WTC11 (cell line): ENCODE data around the gene NDUFAF2. TPM values are rescaled to one million over a fixed set of nuclear protein-coding genes. Genes with fewer than 3 reads are reported as not detected.

Source experiments
- ATAC-seq: fragments of 200-7000 bp; cut with Tn5 transposase; 2 replicates; pipeline ENCODE4 v1.10.0; 2021; ENCODE audit warnings: mild to moderate bottlenecking, moderate library complexity
- CTCF ChIA-PET: fragments of 300-600 bp; sonication (Branson Sonifier 250); formaldehyde crosslinking; loops from one replicate; lab custom pipeline; 2021; ENCODE audit warnings: antibody characterized with exemption; lab: Charles Lee
- POLR2A ChIA-PET: fragments of 350-600 bp; sonication (Branson Sonifier 250); formaldehyde crosslinking; loops from one replicate; lab custom pipeline; 2021; ENCODE audit warnings: antibody characterized with exemption; lab: Charles Lee
- DNase-seq: peaks from one replicate; pipeline ENCODE4 v3.0.0; 2021; ENCODE audit warnings: low spot score
- H3K27ac Mint-ChIP-seq: 2 replicates; pipeline ENCODE4 v1.8.0; 2021; ENCODE audit warnings: mixed read lengths
- H3K27me3 Mint-ChIP-seq: 2 replicates; pipeline ENCODE4 v1.8.0; 2021; ENCODE audit warnings: low read depth, mild to moderate bottlenecking, moderate library complexity, mixed read lengths
- H3K36me3 Mint-ChIP-seq: 2 replicates; pipeline ENCODE4 v1.8.0; 2021; ENCODE audit warnings: mixed read lengths
- H3K4me1 Mint-ChIP-seq: 2 replicates; pipeline ENCODE4 v1.8.0; 2022; ENCODE audit warnings: mixed read lengths
- H3K4me3 Mint-ChIP-seq: 2 replicates; pipeline ENCODE4 v1.8.0; 2021; ENCODE audit warnings: mild to moderate bottlenecking, moderate library complexity, mixed read lengths
- H3K9me3 Mint-ChIP-seq: 2 replicates; pipeline ENCODE4 v1.8.0; 2021; ENCODE audit warnings: mixed read lengths
- AFF4 ChIP-seq: sonication (generic); formaldehyde crosslinking; IDR thresholded peaks from 2 replicates; pipeline ENCODE4 v1.8.1; 2023; ENCODE audit warnings: mild to moderate bottlenecking, missing genetic modification reagents, borderline replicate concordance
- ATF1 ChIP-seq: sonication (generic); formaldehyde crosslinking; IDR thresholded peaks from 2 replicates; pipeline ENCODE4 v1.8.1; 2023; ENCODE audit warnings: mild to moderate bottlenecking, moderate library complexity, missing genetic modification reagents
- EMX1 ChIP-seq: fragments of 250-450 bp; sonication (Bioruptor Pico); IDR thresholded peaks from 2 replicates; pipeline ENCODE4 v1.8.0; 2021; ENCODE audit warnings: mild to moderate bottlenecking
- FOXP4 ChIP-seq: sonication (generic); formaldehyde crosslinking; IDR thresholded peaks from 2 replicates; pipeline ENCODE4 v1.8.0; 2022; ENCODE audit warnings: mild to moderate bottlenecking, missing genetic modification reagents
- HMGA2 ChIP-seq: fragments of 250-450 bp; sonication (Bioruptor Pico); IDR thresholded peaks from 2 replicates; pipeline ENCODE4 v1.4.0; 2021; ENCODE audit warnings: mild to moderate bottlenecking, moderate library complexity
- IRF1 ChIP-seq: sonication (generic); formaldehyde crosslinking; IDR thresholded peaks from 2 replicates; pipeline ENCODE4 v1.8.0; 2023; ENCODE audit warnings: missing genetic modification reagents
- NFATC4 ChIP-seq: fragments of 250-450 bp; sonication (Bioruptor Pico); IDR thresholded peaks from 2 replicates; pipeline ENCODE4 v1.9.0; 2021; ENCODE audit warnings: mild to moderate bottlenecking
- NFE2L1 ChIP-seq: sonication (generic); formaldehyde crosslinking; IDR thresholded peaks from 2 replicates; pipeline ENCODE4 v1.8.1; 2023; ENCODE audit warnings: missing genetic modification reagents
- NR2C2 ChIP-seq: sonication (generic); formaldehyde crosslinking; IDR thresholded peaks from 2 replicates; pipeline ENCODE4 v1.8.0; 2022; ENCODE audit warnings: mild to moderate bottlenecking, missing genetic modification reagents
- NR3C1 ChIP-seq: sonication (generic); formaldehyde crosslinking; conservative IDR thresholded peaks from 2 replicates; pipeline ENCODE4 v1.8.1; 2023; ENCODE audit warnings: low read depth, mild to moderate bottlenecking, missing genetic modification reagents
- OVOL2 ChIP-seq: fragments of 250-450 bp; sonication (Bioruptor Pico); IDR thresholded peaks from 2 replicates; pipeline ENCODE4 v1.9.0; 2021; ENCODE audit warnings: mild to moderate bottlenecking, borderline replicate concordance
- RORB ChIP-seq: fragments of 250-450 bp; sonication (Bioruptor Pico); IDR thresholded peaks from 2 replicates; pipeline ENCODE4 v1.9.0; 2021; ENCODE audit warnings: mild to moderate bottlenecking
- SMAD3 ChIP-seq: sonication (generic); formaldehyde crosslinking; IDR thresholded peaks from 2 replicates; pipeline ENCODE4 v1.8.0; 2022; ENCODE audit warnings: missing genetic modification reagents, mild to moderate bottlenecking, borderline replicate concordance
- SMAD4 ChIP-seq: sonication (generic); formaldehyde crosslinking; IDR thresholded peaks from 2 replicates; pipeline ENCODE4 v1.8.0; 2022; ENCODE audit warnings: mild to moderate bottlenecking, missing genetic modification reagents
- SP1 ChIP-seq: sonication (generic); formaldehyde crosslinking; conservative IDR thresholded peaks from 2 replicates; pipeline ENCODE4 v1.8.1; 2022; ENCODE audit warnings: missing genetic modification reagents
- USF1 ChIP-seq: sonication (generic); formaldehyde crosslinking; IDR thresholded peaks from 2 replicates; pipeline ENCODE4 v1.8.0; 2022; ENCODE audit warnings: mild to moderate bottlenecking, missing genetic modification reagents
- ZBTB43 ChIP-seq: sonication (generic); formaldehyde crosslinking; IDR thresholded peaks from 2 replicates; pipeline ENCODE4 v1.8.1; 2023; ENCODE audit warnings: mild to moderate bottlenecking, missing genetic modification reagents
- ZNF138 ChIP-seq: sonication (generic); formaldehyde crosslinking; conservative IDR thresholded peaks from 2 replicates; pipeline ENCODE4 v1.8.1; 2022; ENCODE audit warnings: mild to moderate bottlenecking, moderate library complexity, missing genetic modification reagents
- ZNF232 ChIP-seq: sonication (generic); formaldehyde crosslinking; IDR thresholded peaks from 2 replicates; pipeline ENCODE4 v1.8.0; 2022; ENCODE audit warnings: mild to moderate bottlenecking, missing genetic modification reagents
- ZNF396 ChIP-seq: fragments of 250-450 bp; sonication (Bioruptor Pico); IDR thresholded peaks from 2 replicates; pipeline ENCODE4 v1.8.0; 2021; ENCODE audit warnings: mild to moderate bottlenecking, moderate library complexity, borderline replicate concordance
- ZNF425 ChIP-seq: fragments of 250-450 bp; sonication (Bioruptor Pico); conservative IDR thresholded peaks from 2 replicates; pipeline ENCODE4 v1.9.0; 2021; ENCODE audit warnings: mild to moderate bottlenecking
- ZNF671 ChIP-seq: fragments of 250-450 bp; sonication (Bioruptor Pico); IDR thresholded peaks from 2 replicates; pipeline ENCODE4 v1.8.0; 2021; ENCODE audit warnings: mild to moderate bottlenecking
- total RNA-seq: library from RNA; stranded (reverse); gene quantifications from 3 replicates; pipeline ENCODE4 v1.2.3, GENCODE V29; 2021

The NDUFAF2 gene
- total RNA-seq, 1 experiment from 2014 or later, result 42.0 TPM

GRCh38 chr5:61047346-61047745 is 102.3 kb downstream of the NDUFAF2 start:
- POLR2A ChIA-PET, result no interaction called here
- Mint-ChIP-seq H3K27me3 (no peaks in the 10 kb centered on the region), H3K9me3 (peaks cover 11% of the 10 kb centered on the region), H3K36me3 (peaks cover 5% of the 10 kb centered on the region; the same call in 1 of the 2 replicates), H3K4me1 (peaks cover 32% of the 10 kb centered on the region), H3K4me3 (no peak overlapping the region), H3K27ac (no peak overlapping the region)
- ATAC-seq (no peak), DNase-seq (no peak)
- CTCF ChIA-PET, result no interaction called here
- no peak for TF ChIP-seq NFATC4 (CRISPR knock-in tag)
- TF ChIP-seq NR3C1 (CRISPR knock-in tag), result no peak
- no peak for TF ChIP-seq RORB
- no peak for TF ChIP-seq IRF1 (CRISPR knock-in tag)

GRCh38 chr5:61048534-61048933 is 103.5 kb downstream of the NDUFAF2 start:
- Mint-ChIP-seq H3K9me3 (peaks cover 11% of the 10 kb centered on the region), H3K36me3 (peaks cover 5% of the 10 kb centered on the region; the same call in 1 of the 2 replicates), H3K4me3 (no peak overlapping the region), H3K4me1 (peaks cover 36% of the 10 kb centered on the region), H3K27me3 (no peaks in the 10 kb centered on the region), H3K27ac (no peak overlapping the region)
- ChIA-PET CTCF (no interaction called here), POLR2A (no interaction called here)
- no peak for DNase-seq
- no peak for ATAC-seq
- TF ChIP-seq OVOL2 (CRISPR knock-in tag), result no peak
- no peak for TF ChIP-seq NFE2L1 (CRISPR knock-in tag)
- no peak for TF ChIP-seq FOXP4 (CRISPR knock-in tag)
- TF ChIP-seq ZNF425 (CRISPR knock-in tag), result no peak
- TF ChIP-seq SMAD3 (CRISPR knock-in tag), result no peak
- no peak for TF ChIP-seq AFF4 (CRISPR knock-in tag)
- no peak for TF ChIP-seq HMGA2 (CRISPR knock-in tag)
- TF ChIP-seq ZBTB43, result no peak
- no peak for TF ChIP-seq ZNF232 (CRISPR knock-in tag)
- TF ChIP-seq ZNF396 (CRISPR knock-in tag), result no peak
- no peak for TF ChIP-seq ZNF138 (CRISPR knock-in tag)
- TF ChIP-seq EMX1 (CRISPR knock-in tag), result no peak
- TF ChIP-seq ATF1, result no peak
- TF ChIP-seq SMAD4 (CRISPR knock-in tag), result no peak
- TF ChIP-seq ZNF671 (CRISPR knock-in tag), result no peak
- TF ChIP-seq USF1 (CRISPR knock-in tag), result no peak
- TF ChIP-seq SP1 (CRISPR knock-in tag), result no peak
- TF ChIP-seq NR2C2, result no peak
